ENCODE data around the gene SORCS2.

DNA sequence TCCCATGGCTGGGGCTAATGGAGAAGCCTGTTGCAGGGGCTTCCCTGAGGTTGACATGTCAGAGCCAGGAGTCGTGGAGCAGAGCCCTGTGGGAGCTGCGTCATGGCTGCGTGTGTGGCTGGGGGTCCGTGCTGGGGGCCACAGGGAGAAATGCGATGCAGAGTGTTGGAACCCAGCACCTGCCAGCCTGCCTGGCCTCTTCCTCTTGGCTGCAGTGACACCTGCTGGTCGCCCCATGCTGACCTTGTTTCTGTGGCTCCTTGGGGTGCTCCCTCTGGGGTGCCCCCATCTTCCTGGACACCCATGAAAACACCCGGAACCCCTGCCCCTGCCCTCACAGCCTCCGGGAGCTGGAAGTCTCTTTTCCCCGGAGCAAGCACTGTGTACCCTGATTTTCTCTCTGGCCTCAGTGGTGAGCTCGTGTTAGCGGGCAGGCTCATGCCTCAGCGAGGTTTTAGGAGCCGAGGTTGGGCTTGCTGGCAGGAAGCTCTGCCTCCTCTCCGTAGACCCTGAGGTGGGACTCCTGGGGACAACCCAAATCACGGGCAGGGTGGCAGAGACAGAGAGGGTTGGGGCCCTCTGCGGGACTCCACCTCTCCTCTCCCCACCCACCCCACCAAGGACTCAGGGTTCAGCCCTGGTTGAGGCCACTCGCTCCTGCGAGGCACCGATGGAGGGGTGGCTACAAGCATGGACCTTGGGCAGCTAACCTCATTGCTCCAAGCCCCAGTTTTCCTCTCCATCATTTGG is 103.7 kb downstream of the SORCS2 start:
- TF ChIP-seq EZH2 (IDR thresholded peaks at IDR 0.05; ENCODE audit: insufficient read depth, poor library complexity, severe bottlenecking) = no peak
- TF ChIP-seq EZH2phosphoT487 (IDR thresholded peaks at IDR 0.05; ENCODE audit: insufficient read depth, low read depth) = no peak

Measured in GM23248 (cell line).